ENCODE measurements around the gene PDE3B. TPM values are rescaled to one million over a fixed set of nuclear protein-coding genes. Genes with fewer than 3 reads are reported as not detected.

The PDE3B gene
- total and polyA plus RNA-seq, 11 donors: 2.4 to 17.0 (median 10.0) TPM

DNA sequence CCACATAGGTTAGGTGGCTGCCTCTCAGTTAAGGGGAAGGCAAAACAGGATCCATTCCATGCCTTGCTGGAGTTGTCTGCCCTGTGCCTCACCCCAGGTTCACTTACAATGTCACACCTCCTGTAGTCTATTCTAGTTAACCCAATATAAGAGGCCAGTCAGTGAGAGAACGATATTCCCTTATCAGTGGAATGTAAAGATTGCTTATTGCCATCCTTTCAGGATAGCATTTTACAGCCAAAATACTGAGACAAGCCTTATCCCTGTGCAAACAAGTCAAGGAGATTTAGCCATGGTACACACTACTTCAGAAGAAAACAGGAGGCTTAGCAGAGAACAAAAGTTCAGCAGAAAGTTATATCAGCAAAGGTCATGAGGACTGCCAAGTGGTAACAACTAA, 242.9 kb downstream of the PDE3B start:
- no peaks in the 10 kb centered on the region for H3K27me3 ChIP-seq
- H3K4me3 ChIP-seq: no peak overlapping the region
- DNase-seq (no peak), ATAC-seq (peak in 1 of 4 donors; percentile 33)
- WGBS, 4 donors: 14 to 39% (median 23%) methylated on average over 1 of the region's 1 CpG
- TF ChIP-seq, protein P1, sequence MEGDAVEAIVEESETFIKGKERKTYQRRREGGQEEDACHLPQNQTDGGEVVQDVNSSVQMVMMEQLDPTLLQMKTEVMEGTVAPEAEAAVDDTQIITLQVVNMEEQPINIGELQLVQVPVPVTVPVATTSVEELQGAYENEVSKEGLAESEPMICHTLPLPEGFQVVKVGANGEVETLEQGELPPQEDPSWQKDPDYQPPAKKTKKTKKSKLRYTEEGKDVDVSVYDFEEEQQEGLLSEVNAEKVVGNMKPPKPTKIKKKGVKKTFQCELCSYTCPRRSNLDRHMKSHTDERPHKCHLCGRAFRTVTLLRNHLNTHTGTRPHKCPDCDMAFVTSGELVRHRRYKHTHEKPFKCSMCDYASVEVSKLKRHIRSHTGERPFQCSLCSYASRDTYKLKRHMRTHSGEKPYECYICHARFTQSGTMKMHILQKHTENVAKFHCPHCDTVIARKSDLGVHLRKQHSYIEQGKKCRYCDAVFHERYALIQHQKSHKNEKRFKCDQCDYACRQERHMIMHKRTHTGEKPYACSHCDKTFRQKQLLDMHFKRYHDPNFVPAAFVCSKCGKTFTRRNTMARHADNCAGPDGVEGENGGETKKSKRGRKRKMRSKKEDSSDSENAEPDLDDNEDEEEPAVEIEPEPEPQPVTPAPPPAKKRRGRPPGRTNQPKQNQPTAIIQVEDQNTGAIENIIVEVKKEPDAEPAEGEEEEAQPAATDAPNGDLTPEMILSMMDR (IDR thresholded peaks at IDR 0.05): no peak
- TF ChIP-seq POLR2A (IDR thresholded peaks at IDR 0.05): no peak
- no peaks in the 10 kb centered on the region for H3K9me3 ChIP-seq
- intact Hi-C loops (cut with DNase I): no loop called here
- H3K36me3 ChIP-seq: peaks cover 0 to 7% (median 0%) of the 10 kb centered on the region in 9 donors
- no peak overlapping the region for H3K27ac ChIP-seq
- H3K4me1 ChIP-seq: peaks cover 0 to 26% (median 9%) of the 10 kb centered on the region in 12 donors

DNA sequence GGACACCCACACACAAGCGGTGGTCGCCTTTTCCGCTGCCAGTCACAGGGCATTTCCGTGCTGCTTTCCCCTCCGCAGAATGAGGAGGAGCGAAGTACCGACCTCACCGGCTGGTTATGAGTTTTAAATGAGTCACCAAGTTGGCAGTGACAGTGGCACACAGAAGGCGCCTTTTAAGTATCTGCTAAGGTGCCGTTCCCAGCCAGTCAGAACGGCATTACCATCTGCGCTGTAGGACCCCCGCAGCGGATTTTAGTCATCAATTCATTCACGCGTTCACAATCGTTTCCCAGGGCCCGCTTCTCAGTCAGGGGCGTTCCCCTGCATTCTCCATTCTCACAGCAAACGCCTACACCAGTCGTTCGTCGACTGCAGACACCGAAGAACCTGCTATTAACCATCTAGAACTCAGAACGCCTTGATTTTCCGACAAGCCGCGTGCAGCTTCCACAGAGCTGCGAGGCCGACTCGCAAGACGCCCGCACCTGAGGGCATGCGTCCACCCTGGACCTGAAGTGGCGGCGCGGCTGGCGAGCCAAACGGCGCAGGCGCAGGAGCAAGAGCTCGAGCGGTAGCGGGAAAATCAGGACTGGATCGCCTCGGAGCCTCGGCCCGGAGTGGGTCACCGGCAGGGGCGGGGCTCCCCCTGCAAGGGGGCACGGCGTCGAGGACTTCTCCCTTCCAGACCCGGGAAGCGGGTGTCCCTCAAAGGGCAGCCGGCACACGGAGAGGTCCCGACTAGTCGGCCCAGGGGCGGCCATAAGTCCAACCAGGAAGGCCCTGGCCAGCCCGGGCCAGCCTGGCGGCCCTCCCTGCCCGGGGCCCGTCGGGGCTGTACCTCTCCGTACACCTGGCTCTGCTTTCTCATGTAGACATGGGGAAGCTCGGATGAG, 247.8 kb downstream of the PDE3B start:
- no peaks in the 10 kb centered on the region for H3K9me3 ChIP-seq
- peaks cover 0 to 28% (median 9%) of the 10 kb centered on the region in 12 donors for H3K4me1 ChIP-seq
- no peaks in the 10 kb centered on the region for H3K27me3 ChIP-seq
- DNase-seq: peak; percentile 88 to 94 (median 91)
- WGBS, 4 donors: 0 to 1% (median 0%) methylated on average over 43 to 67 of the region's 67 CpGs
- peak in 1 of 2 donors; percentile 31 for TF ChIP-seq POLR2A (IDR thresholded peaks at IDR 0.05)
- TF ChIP-seq, protein P1 (IDR thresholded peaks at IDR 0.05): no peak
- peak; percentile 59 to 90 (median 88) for ATAC-seq
- H3K4me3 ChIP-seq: peak overlapping the region; percentile 64 to 92 (median 70)
- intact Hi-C loops (cut with DNase I): loop anchor here in 9 of 10 donors (1.0 to 10.0 kb wide), 7 partner anchors 247 to 371 kb away; partner anchors contain the start of genes PSMA1 (in 6 of the 9) and PDE3B (in 5 of the 9)
- peak overlapping the region; percentile 40 to 96 (median 86) for H3K27ac ChIP-seq
- no peaks in the 10 kb centered on the region for H3K36me3 ChIP-seq

DNA sequence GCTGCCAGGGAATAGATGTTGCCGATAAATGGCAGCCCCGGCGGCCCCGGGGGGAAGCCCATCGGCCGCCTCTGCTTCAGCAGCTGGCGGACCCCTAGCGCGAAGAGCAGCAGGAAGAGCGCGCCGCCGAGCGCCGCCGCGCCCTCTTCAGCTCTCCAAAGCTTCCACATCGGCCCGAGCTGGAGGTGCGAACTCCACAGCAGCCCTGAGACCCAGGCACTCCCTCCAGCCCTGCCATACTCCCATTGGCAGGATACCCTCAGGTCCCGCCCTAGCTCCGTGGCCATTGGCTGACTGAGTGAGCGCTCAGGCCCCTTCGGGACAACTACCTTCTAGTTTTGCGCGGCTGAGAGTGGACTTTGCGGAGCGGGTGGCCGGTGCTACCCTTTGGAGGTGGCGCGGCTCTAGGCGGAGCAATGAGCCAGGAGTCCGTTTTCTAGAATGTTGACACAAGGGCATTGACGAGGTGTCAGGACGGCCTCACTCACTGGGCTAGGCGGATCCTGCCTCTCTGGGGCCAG, 248.5 kb downstream of the PDE3B start, which contains the start of gene CYP2R1:
Gene CYP2R1 (minus strand): TSS at position 196 of the 521 bp plus-strand sequence. CDS start 26 bp downstream, at position 170.
- peak; percentile 99 to 100 (median 99) for ATAC-seq
- peak; percentile 95 to 98 (median 97) for DNase-seq
- Histone ChIP-seq H3K9me3 (no peaks in the 10 kb centered on the region), H3K4me1 (peaks cover 0 to 28% (median 9%) of the 10 kb centered on the region in 12 donors), H3K27ac (peak within 1 kb of the TSS; percentile 40 to 96 (median 86)), H3K36me3 (no peaks in the 10 kb centered on the region), H3K27me3 (no peaks in the 10 kb centered on the region), H3K4me3 (peak within 1 kb of the TSS; percentile 64 to 92 (median 70))
- intact Hi-C loops (cut with DNase I): loop anchor here in 8 of 10 donors (1.0 to 10.0 kb wide), 7 partner anchors 247 to 372 kb away; partner anchors contain the start of genes PDE3B (in 5 of the 8) and PSMA1 (in 5 of the 8)
- 0% methylated on average over 4 to 36 of the region's 36 CpGs for WGBS, 4 donors
- peak in 1 of 2 donors; percentile 50 for TF ChIP-seq POLR2A (IDR thresholded peaks at IDR 0.05)
- TF ChIP-seq, protein P1 (IDR thresholded peaks at IDR 0.05): peak in 2 of 12 donors; percentile 5 to 6

All from heart left ventricle (tissue), 16 donors.